ENCODE data around the gene RNU5B-1.

The RNU5B-1 gene

GRCh38 chr15:65329288-65329983, 25.0 kb downstream of the RNU5B-1 start:
- no peak for DNase-seq

GRCh38 chr15:65329984-65330735, 25.7 kb downstream of the RNU5B-1 start:
- DNase-seq = no peak

- no peak for DNase-seq
Observed at GRCh38 chr15:65330934-65331645, 26.6 kb downstream of the RNU5B-1 start.

- DNase-seq = no peak
Observed at GRCh38 chr15:65331811-65332210, 27.3 kb downstream of the RNU5B-1 start.

- DNase-seq = no peak
Observed at GRCh38 chr15:65332391-65333147, 28.1 kb downstream of the RNU5B-1 start.

- DNase-seq = no peak
Observed at GRCh38 chr15:65333148-65333820, 28.8 kb downstream of the RNU5B-1 start.

GRCh38 chr15:65333856-65334255, 29.4 kb downstream of the RNU5B-1 start:
- DNase-seq = no peak

- no peak for DNase-seq
Observed at GRCh38 chr15:65334586-65335231, 30.2 kb downstream of the RNU5B-1 start.

GRCh38 chr15:65335278-65336055, 31.0 kb downstream of the RNU5B-1 start:
- DNase-seq = no peak

- DNase-seq = no peak
Observed at GRCh38 chr15:65336493-65337435, 32.3 kb downstream of the RNU5B-1 start.

- DNase-seq = no peak
Observed at GRCh38 chr15:65337436-65338070, 33.1 kb downstream of the RNU5B-1 start.

- no peak for DNase-seq
Observed at GRCh38 chr15:65338366-65338765, 33.9 kb downstream of the RNU5B-1 start.

- DNase-seq = no peak
Observed at GRCh38 chr15:65338823-65339222, 34.3 kb downstream of the RNU5B-1 start.

GRCh38 chr15:65339416-65339815, 34.9 kb downstream of the RNU5B-1 start:
- DNase-seq = no peak

- DNase-seq = no peak
Observed at GRCh38 chr15:65339920-65340319, 35.4 kb downstream of the RNU5B-1 start.

GRCh38 chr15:65342493-65342892, 38.0 kb downstream of the RNU5B-1 start:
- DNase-seq = no peak

GRCh38 chr15:65343374-65343981, 39.0 kb downstream of the RNU5B-1 start:
- no peak for DNase-seq

GRCh38 chr15:65344214-65344913, 39.9 kb downstream of the RNU5B-1 start:
- DNase-seq = no peak

All from CD4-positive, alpha-beta T cell treated with Interleukin-6 for 4 hours (primary cell).